HEK293T (cell line): ENCODE data around the gene VGLL3.

Experiments used
- BHLHE40 ChIP-seq: fragments of 450-650 bp; IDR thresholded peaks from 2 replicates; pipeline ENCODE4 v1.6.1; 2016; ENCODE audit warnings: mild to moderate bottlenecking, moderate library complexity, borderline replicate concordance
- FOXM1 ChIP-seq: fragments of 450-650 bp; IDR thresholded peaks from 2 replicates; pipeline ENCODE4 v1.6.1; 2017; ENCODE audit warnings: mild to moderate bottlenecking, borderline replicate concordance
- SP1 ChIP-seq: fragments of 450-650 bp; IDR thresholded peaks from 2 replicates; pipeline ENCODE4 v1.6.1; 2017
- TARDBP ChIP-seq: fragments of 450-650 bp; IDR thresholded peaks from 2 replicates; pipeline ENCODE4 v1.6.1; 2016

DNA sequence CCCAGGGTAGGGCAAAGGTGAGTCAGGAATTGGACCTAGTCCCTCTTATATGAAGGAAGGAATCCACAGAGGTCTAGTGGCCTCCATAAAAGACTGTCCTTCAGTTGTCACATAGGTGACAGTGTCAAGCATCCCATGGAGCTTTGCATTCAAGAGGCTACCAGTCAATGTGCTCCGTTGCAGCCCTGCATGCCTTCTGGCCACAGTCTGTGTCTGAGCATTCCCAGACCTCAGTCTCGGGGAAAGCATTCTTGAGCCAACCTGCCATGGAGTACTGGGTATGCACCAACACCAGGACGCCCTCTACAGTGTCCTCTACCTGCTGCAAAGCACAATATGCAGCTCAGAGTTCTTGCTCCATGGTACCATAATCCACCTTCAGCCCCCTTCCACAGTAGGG is 46.7 kb upstream of the VGLL3 start:
- TF ChIP-seq BHLHE40 = no peak
- no peak for TF ChIP-seq TARDBP
- no peak for TF ChIP-seq FOXM1
- no peak for TF ChIP-seq SP1
